Activated T-helper 1 cell treated with anti-CD3 and anti-CD28 coated beads, Interleukin-12 subunit alpha, Interleukin-12 subunit beta, Interleukin-2, Interleukin-4 antibody, amounts not matched to agents 30 ng/mL and 10 ng/mL and 1 ng/mL, durations not matched to agents 14 hours and 24 hours and 36 hours (primary cell): ENCODE results near the gene SUMO3. TPM values are rescaled to one million over a fixed set of nuclear protein-coding genes. Genes with fewer than 3 reads are reported as not detected.

ENCODE experiments used
- DNase-seq: peaks from one replicate; pipeline ENCODE4 v3.0.0; 2021; ENCODE audit warnings: low spot score
- H3K27ac Mint-ChIP-seq: one replicate; pipeline ENCODE4 v1.8.0; 2021; ENCODE audit warnings: mild to moderate bottlenecking, mixed read lengths
- H3K27me3 Mint-ChIP-seq: one replicate; pipeline ENCODE4 v1.8.0; 2022; ENCODE audit warnings: mild to moderate bottlenecking, moderate library complexity, mixed read lengths; ENCODE audit not compliant: insufficient read depth
- H3K36me3 Mint-ChIP-seq: one replicate; pipeline ENCODE4 v1.8.0; 2021; ENCODE audit warnings: low read depth, mixed read lengths
- H3K4me1 Mint-ChIP-seq: one replicate; pipeline ENCODE4 v1.8.0; 2021; ENCODE audit warnings: low read depth, mixed read lengths
- H3K4me3 Mint-ChIP-seq: one replicate; pipeline ENCODE4 v1.8.0; 2021; ENCODE audit warnings: mild to moderate bottlenecking, moderate library complexity, mixed read lengths
- H3K9me3 Mint-ChIP-seq: one replicate; pipeline ENCODE4 v1.8.0; 2021; ENCODE audit warnings: mixed read lengths
- intact Hi-C: fragments of 100-400 bp; cut with micrococcal nuclease; formaldehyde crosslinking; loops from one replicate; pipeline ENCODE4 v1.15.1; 2024
- total RNA-seq: library from RNA; stranded (reverse); gene quantifications from 2 replicates; pipeline ENCODE4 v1.2.3, GENCODE V29; 2022

SUMO3 gene
- total RNA-seq, 1 donor from 2014 or later, result 86.9 TPM

- H3K4me3 Mint-ChIP-seq, result peak within 1 kb of the TSS; percentile 99
- H3K4me1 Mint-ChIP-seq, result peaks cover 54% of the 10 kb centered on the region
- peak; percentile 87 for DNase-seq
- H3K36me3 Mint-ChIP-seq, result peaks cover 60% of the 10 kb centered on the region
- H3K9me3 Mint-ChIP-seq, result no peaks in the 10 kb centered on the region
- H3K27me3 Mint-ChIP-seq, result no peaks in the 10 kb centered on the region
- peak within 1 kb of the TSS; percentile 94 for H3K27ac Mint-ChIP-seq
- intact Hi-C loops, result loop anchor here (1.0 to 10.0 kb wide), 7 partner anchors 16 to 291 kb away; partner anchors contain the start of gene ADARB1
Observed at GRCh38 chr21:44801468-44802395, 16.1 kb downstream of the SUMO3 start, which contains the start of gene UBE2G2. Gene UBE2G2, minus strand, starts transcription at chr21:44801820. Its CDS starts 72 bp downstream, at chr21:44801748.

- Mint-ChIP-seq H3K27ac (peak overlapping the region; percentile 94), H3K4me3 (peak overlapping the region; percentile 99), H3K4me1 (peaks cover 61% of the 10 kb centered on the region), H3K36me3 (peaks cover 56% of the 10 kb centered on the region), H3K27me3 (no peaks in the 10 kb centered on the region), H3K9me3 (no peaks in the 10 kb centered on the region)
- intact Hi-C loops, result loop anchor here (1.0 to 10.0 kb wide), 7 partner anchors 16 to 290 kb away; partner anchors contain the start of gene ADARB1
- no peak for DNase-seq
Observed at GRCh38 chr21:44800971-44801467, 16.8 kb downstream of the SUMO3 start.

- Mint-ChIP-seq H3K27ac (no peak overlapping the region), H3K36me3 (peaks cover 51% of the 10 kb centered on the region), H3K4me3 (peak overlapping the region; percentile 99), H3K27me3 (no peaks in the 10 kb centered on the region), H3K4me1 (peaks cover 62% of the 10 kb centered on the region), H3K9me3 (no peaks in the 10 kb centered on the region)
- intact Hi-C loops, result loop anchor here (2.0 to 10.0 kb wide), 3 partner anchors 47 to 289 kb away; partner anchors contain the start of gene ADARB1
- DNase-seq, result no peak
Observed at GRCh38 chr21:44800103-44800502, 17.8 kb downstream of the SUMO3 start.

- peaks cover 58% of the 10 kb centered on the region for H3K4me1 Mint-ChIP-seq
- no peak overlapping the region for H3K27ac Mint-ChIP-seq
- H3K36me3 Mint-ChIP-seq, result peaks cover 46% of the 10 kb centered on the region
Observed at GRCh38 chr21:44799646-44800045, 18.2 kb downstream of the SUMO3 start.

GRCh38 chr21:44797775-44798174, 20.1 kb downstream of the SUMO3 start:
- no peak for DNase-seq
- Mint-ChIP-seq H3K4me3 (no peak overlapping the region), H3K36me3 (peaks cover 37% of the 10 kb centered on the region), H3K27ac (no peak overlapping the region), H3K4me1 (peaks cover 59% of the 10 kb centered on the region), H3K27me3 (no peaks in the 10 kb centered on the region), H3K9me3 (no peaks in the 10 kb centered on the region)
- intact Hi-C loops, result no loop called here

More at GRCh38 chr21:44799646-44800045, 18.2 kb downstream of the SUMO3 start:
- H3K27me3 Mint-ChIP-seq, result no peaks in the 10 kb centered on the region
- intact Hi-C loops, result loop anchor here (2.0 to 10.0 kb wide), 3 partner anchors 47 to 289 kb away; partner anchors contain the start of gene ADARB1
- H3K4me3 Mint-ChIP-seq, result peak overlapping the region; percentile 99
- no peaks in the 10 kb centered on the region for H3K9me3 Mint-ChIP-seq
- DNase-seq, result no peak

GRCh38 chr21:44795342-44795741, 22.5 kb downstream of the SUMO3 start:
- Mint-ChIP-seq H3K4me3 (no peak overlapping the region), H3K4me1 (peaks cover 51% of the 10 kb centered on the region), H3K27me3 (no peaks in the 10 kb centered on the region), H3K9me3 (no peaks in the 10 kb centered on the region), H3K36me3 (peaks cover 36% of the 10 kb centered on the region), H3K27ac (no peak overlapping the region)
- intact Hi-C loops, result no loop called here
- DNase-seq, result no peak

GRCh38 chr21:44793592-44794374, 24.1 kb downstream of the SUMO3 start:
- Mint-ChIP-seq H3K4me3 (no peak overlapping the region), H3K27ac (peak overlapping the region; percentile 10), H3K36me3 (peaks cover 42% of the 10 kb centered on the region), H3K27me3 (no peaks in the 10 kb centered on the region), H3K4me1 (peaks cover 47% of the 10 kb centered on the region), H3K9me3 (no peaks in the 10 kb centered on the region)
- DNase-seq, result no peak
- intact Hi-C loops, result loop anchor here (1.0 to 5.0 kb wide), 3 partner anchors 38 to 283 kb away; no protein-coding TSS in a partner anchor

- H3K27ac Mint-ChIP-seq, result peak overlapping the region; percentile 10
- peaks cover 41% of the 10 kb centered on the region for H3K4me1 Mint-ChIP-seq
- intact Hi-C loops, result loop anchor here (1.0 to 5.0 kb wide), 3 partner anchors 38 to 283 kb away; no protein-coding TSS in a partner anchor
- H3K36me3 Mint-ChIP-seq, result peaks cover 35% of the 10 kb centered on the region
- DNase-seq, result peak; percentile 45
- H3K4me3 Mint-ChIP-seq, result no peak overlapping the region
- no peaks in the 10 kb centered on the region for H3K9me3 Mint-ChIP-seq
- H3K27me3 Mint-ChIP-seq, result no peaks in the 10 kb centered on the region
Observed at GRCh38 chr21:44792702-44793591, 24.9 kb downstream of the SUMO3 start.

- intact Hi-C loops, result loop anchor here (5.0 kb wide), 1 partner anchor 50 kb away; no protein-coding TSS in a partner anchor
- no peaks in the 10 kb centered on the region for H3K27me3 Mint-ChIP-seq
- DNase-seq, result no peak
- no peak overlapping the region for H3K4me3 Mint-ChIP-seq
- H3K27ac Mint-ChIP-seq, result no peak overlapping the region
- peaks cover 33% of the 10 kb centered on the region for H3K36me3 Mint-ChIP-seq
- peaks cover 39% of the 10 kb centered on the region for H3K4me1 Mint-ChIP-seq
- H3K9me3 Mint-ChIP-seq, result no peaks in the 10 kb centered on the region
Observed at GRCh38 chr21:44791993-44792392, 25.9 kb downstream of the SUMO3 start.

GRCh38 chr21:44791246-44791645, 26.6 kb downstream of the SUMO3 start:
- Mint-ChIP-seq H3K4me3 (no peak overlapping the region), H3K36me3 (peaks cover 30% of the 10 kb centered on the region), H3K9me3 (no peaks in the 10 kb centered on the region), H3K27me3 (no peaks in the 10 kb centered on the region), H3K4me1 (peaks cover 32% of the 10 kb centered on the region), H3K27ac (no peak overlapping the region)
- DNase-seq, result no peak
- intact Hi-C loops, result loop anchor here (5.0 kb wide), 1 partner anchor 49 kb away; no protein-coding TSS in a partner anchor

- Mint-ChIP-seq H3K4me1 (peaks cover 29% of the 10 kb centered on the region), H3K4me3 (no peak overlapping the region)
- intact Hi-C loops, result loop anchor here (5.0 kb wide), 1 partner anchor 48 kb away; no protein-coding TSS in a partner anchor
Observed at GRCh38 chr21:44790368-44790767, 27.5 kb downstream of the SUMO3 start.

More at GRCh38 chr21:44790368-44790767, 27.5 kb downstream of the SUMO3 start:
- H3K36me3 Mint-ChIP-seq, result peaks cover 36% of the 10 kb centered on the region
- H3K27ac Mint-ChIP-seq, result no peak overlapping the region
- DNase-seq, result no peak
- no peaks in the 10 kb centered on the region for H3K9me3 Mint-ChIP-seq
- H3K27me3 Mint-ChIP-seq, result no peaks in the 10 kb centered on the region
